Measurements from ENCODE around the gene ISOC1.

ISOC1 gene
- 18.3 to 32.7 (median 21.7) reads per million in 17 experiments for total RNA-seq

GRCh38 chr5:129094087-129094923 lies at the start of gene ISOC1:
Gene ISOC1 (plus strand): TSS chr5:129094749. CDS start chr5:129094767, 18 bp downstream.
- peak; percentile 94 to 98 (median 96) for DNase-seq

GRCh38 chr5:129046151-129046550 lies 48.4 kb upstream of the ISOC1 start:
- no peak for DNase-seq

GRCh38 chr5:129048509-129048908 lies 46.0 kb upstream of the ISOC1 start:
- DNase-seq: no peak

GRCh38 chr5:129049126-129049799 lies 45.3 kb upstream of the ISOC1 start:
- DNase-seq: no peak

DNA sequence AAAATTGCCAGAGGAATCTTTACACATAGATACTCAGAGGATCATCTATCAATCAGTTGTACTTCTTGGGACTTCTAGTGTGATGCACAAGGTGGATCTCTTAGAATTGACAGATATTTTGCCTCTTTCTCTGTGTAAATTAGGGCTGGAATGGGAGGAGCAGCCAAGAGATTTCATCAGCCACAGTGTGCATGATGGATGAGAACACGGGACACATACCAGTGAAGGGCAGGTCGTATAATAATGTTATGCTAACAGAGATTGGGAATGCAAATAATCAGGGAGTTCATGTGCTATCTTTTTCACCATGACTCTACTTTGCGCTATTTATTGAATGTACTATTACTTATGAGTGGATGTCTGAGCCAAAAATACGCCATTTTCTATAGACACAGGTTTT lies 43.3 kb upstream of the ISOC1 start:
- DNase-seq: no peak

- no peak for DNase-seq
Measured at GRCh38 chr5:129053438-129053837, 41.1 kb upstream of the ISOC1 start.

- DNase-seq: no peak
Measured at GRCh38 chr5:129057329-129057728, 37.2 kb upstream of the ISOC1 start.

DNA sequence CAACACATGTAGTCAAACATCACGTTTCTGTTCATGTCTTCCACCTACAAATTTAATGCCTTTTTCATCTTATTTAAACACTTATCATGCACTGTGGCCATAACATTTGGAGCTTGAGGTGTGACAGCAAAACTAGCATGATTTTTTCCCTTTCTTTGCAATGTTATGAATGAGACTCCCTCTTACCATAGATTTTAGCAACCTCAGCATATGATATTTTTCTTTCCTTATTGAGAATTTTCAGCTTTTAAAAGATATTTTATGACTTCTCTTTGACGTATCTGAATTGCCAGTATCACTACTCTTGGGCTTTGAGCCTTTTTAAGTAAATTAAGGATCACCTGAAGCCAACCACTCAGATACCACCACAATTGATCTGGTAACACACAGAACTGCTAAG lies 32.7 kb upstream of the ISOC1 start:
- DNase-seq: no peak

GRCh38 chr5:129063483-129064113 lies 31.0 kb upstream of the ISOC1 start:
- no peak for DNase-seq

- no peak for DNase-seq
Measured at GRCh38 chr5:129065721-129066120, 28.8 kb upstream of the ISOC1 start.

- DNase-seq: no peak
Measured at GRCh38 chr5:129067745-129068144, 26.8 kb upstream of the ISOC1 start.

GRCh38 chr5:129069292-129069691 lies 25.3 kb upstream of the ISOC1 start:
- no peak for DNase-seq

DNA sequence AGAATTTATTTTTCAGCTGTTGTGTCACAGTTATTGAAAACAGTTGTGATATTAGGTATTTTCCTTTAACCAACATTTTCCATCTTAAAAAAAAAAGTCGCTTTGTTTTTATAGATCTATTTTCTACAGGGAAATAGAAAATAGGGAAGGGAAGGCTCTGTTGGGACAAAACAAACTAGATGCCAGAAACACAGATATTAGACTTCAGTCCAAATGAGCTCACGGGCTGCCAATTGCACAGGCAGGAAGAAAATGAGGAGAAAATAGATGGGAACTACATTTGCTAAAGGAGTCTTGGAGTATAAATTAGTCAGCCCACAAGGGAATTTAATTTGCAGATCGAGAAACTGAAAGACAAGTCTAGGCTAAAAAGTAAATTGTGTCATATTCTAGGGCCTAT lies 21.4 kb upstream of the ISOC1 start:
- no peak for DNase-seq

GRCh38 chr5:129074903-129075302 lies 19.6 kb upstream of the ISOC1 start:
- DNase-seq: no peak

DNA sequence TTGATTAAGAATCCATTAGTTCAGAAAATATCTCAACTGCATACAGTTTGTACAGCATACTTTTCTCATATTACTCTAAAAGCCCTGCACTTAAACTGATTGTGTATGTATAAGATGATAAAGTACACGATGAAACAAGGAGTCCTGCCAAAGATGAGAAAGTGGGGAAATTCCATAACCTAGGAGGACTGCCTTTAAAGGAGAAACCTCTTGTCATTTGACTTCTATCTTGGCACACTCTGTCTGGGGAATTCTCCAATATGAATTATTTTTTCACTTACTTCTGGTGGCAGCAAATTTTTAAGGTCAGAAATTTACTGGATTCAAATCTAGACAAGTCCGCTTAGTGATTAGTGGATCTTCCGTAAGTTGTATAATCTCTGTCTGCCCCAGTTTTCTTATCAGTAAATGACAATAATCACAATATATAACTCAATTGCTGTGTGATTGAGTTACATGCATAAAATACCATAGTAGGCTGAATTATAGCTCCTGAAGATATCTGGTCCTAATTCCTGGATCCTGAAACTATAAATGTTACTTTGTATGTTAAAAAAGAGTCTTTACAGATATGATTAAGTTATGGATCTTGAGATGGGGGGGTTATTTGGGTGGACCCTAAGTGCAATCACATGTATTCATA lies 17.0 kb upstream of the ISOC1 start:
- DNase-seq: no peak

GRCh38 chr5:129078247-129078646 lies 16.3 kb upstream of the ISOC1 start:
- DNase-seq: no peak

GRCh38 chr5:129078660-129079059 lies 15.9 kb upstream of the ISOC1 start:
- no peak for DNase-seq

DNA sequence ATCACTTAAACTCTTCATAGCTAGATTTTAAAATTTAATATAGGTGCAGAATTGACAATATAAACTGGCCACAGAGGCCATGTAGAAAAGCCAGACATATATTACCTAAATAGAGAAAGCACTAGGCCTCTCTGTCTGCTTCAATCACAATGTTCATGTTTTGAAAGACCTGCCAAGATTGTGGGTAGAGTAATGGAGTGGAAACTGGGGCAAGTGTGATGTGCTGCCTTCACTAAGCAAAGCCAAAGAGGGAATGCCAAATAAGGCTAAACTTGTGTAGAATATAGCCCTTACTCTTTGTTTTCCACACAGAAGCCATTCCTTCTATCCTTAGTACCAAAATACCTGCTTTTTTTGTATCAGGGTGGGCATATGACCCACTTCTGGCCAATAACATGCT lies 15.1 kb upstream of the ISOC1 start:
- DNase-seq: no peak

GRCh38 chr5:129080766-129081165 lies 13.8 kb upstream of the ISOC1 start:
- no peak for DNase-seq

GRCh38 chr5:129082225-129083136 lies 12.1 kb upstream of the ISOC1 start:
- no peak for DNase-seq

DNA sequence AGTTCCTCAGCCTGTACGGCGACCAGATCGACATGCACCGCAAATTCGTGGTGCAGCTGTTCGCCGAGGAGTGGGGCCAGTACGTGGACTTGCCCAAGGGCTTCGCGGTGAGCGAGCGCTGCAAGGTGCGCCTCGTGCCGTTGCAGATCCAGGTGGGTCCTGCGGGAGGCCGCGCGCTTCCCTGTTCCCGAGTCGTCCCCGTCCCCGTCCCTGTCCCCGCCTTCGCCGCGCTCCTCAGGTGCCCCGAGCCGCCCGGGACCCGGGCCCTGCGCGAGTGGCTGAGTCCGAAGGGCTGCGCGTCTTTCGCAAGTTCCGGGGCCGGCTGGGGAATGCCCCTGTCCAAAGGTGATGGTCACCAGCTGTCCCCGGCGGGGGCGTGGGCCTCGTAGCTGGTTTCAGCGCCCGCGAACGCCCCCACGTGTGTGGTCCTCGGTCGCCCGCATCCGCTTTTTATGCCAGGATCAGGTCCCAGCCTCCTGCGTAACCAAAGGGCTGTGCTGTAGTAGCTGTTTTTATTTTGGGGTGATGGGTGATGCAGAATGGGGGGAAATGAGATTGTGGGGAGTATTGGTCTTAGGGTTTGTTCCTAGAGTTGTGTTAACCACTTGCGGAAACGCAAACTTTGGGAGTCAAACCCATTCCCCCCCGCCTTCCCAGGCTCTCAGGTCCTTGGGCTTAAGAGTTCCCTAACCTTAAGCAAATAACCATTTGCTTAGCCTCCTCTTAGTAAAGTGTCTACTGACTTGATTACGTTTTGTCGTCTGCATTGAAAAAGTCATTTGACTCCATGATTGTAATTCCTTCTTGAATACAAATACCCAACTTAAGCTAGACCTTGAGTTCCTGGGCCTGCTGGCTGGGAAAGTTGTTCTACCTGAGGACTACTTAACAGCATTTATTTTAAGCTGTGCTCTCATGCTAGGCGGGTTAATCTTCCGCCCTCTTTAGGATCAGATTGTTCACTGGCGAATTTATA lies 663 bp downstream of the ISOC1 start:
- peak; percentile 58 to 90 (median 80) for DNase-seq
